Activated B cell treated with CpG ODN at 0.5 μM for 24 hours (primary cell): ENCODE measurements around the gene ZSCAN10. TPM values are rescaled to one million over a fixed set of nuclear protein-coding genes. Genes with fewer than 3 reads are reported as not detected.

Experiments used
- ATAC-seq: fragments of 200-7000 bp; cut with Tn5 transposase; one replicate; pipeline ENCODE4 v1.10.0; 2021; ENCODE audit warnings: low read depth, mild to moderate bottlenecking, moderate library complexity
- CTCF ChIA-PET: fragments of 350-600 bp; sonication (Branson Sonifier 250); formaldehyde crosslinking; loops from one replicate; lab custom pipeline; 2021; ENCODE audit warnings: antibody characterized with exemption; lab: Charles Lee
- POLR2A ChIA-PET: fragments of 350-600 bp; sonication (Branson Sonifier 250); formaldehyde crosslinking; loops from one replicate; lab custom pipeline; 2021; ENCODE audit warnings: antibody characterized with exemption; lab: Charles Lee
- DNase-seq: peaks from one replicate; pipeline ENCODE4 v3.0.0; 2022
- H3K27ac Mint-ChIP-seq: one replicate; pipeline ENCODE4 v1.8.0; 2020; ENCODE audit warnings: mixed read lengths
- H3K27me3 Mint-ChIP-seq: one replicate; pipeline ENCODE4 v1.8.0; 2021; ENCODE audit warnings: mixed read lengths
- H3K36me3 Mint-ChIP-seq: one replicate; pipeline ENCODE4 v1.8.0; 2021; ENCODE audit warnings: low read depth, mixed read lengths
- H3K4me1 Mint-ChIP-seq: one replicate; pipeline ENCODE4 v1.8.0; 2021; ENCODE audit warnings: mixed read lengths
- H3K4me3 Mint-ChIP-seq: one replicate; pipeline ENCODE4 v1.8.0; 2020; ENCODE audit warnings: mild to moderate bottlenecking, mixed read lengths
- H3K9me3 Mint-ChIP-seq: one replicate; pipeline ENCODE4 v1.8.0; 2020; ENCODE audit warnings: mixed read lengths
- CTCF ChIP-seq: fragments of 200-600 bp; IDR thresholded peaks from one replicate; pipeline ENCODE4 v1.8.0; 2022; ENCODE audit warnings: antibody characterized with exemption, mild to moderate bottlenecking
- intact Hi-C: fragments of 100-400 bp; cut with micrococcal nuclease; formaldehyde crosslinking; loops from one replicate; pipeline ENCODE4 v1.15.1; 2024
- total RNA-seq: library from RNA; stranded (reverse); gene quantifications from 2 replicates; pipeline ENCODE4 v1.2.3, GENCODE V29; 2022

Gene ZSCAN10
- total RNA-seq, 1 donor from 2014 or later: not detected

GRCh38 chr16:3044708-3045107 lies 54.4 kb downstream of the ZSCAN10 start:
- no peak for TF ChIP-seq CTCF
- ChIA-PET CTCF (interaction anchor here (0.6 to 1.6 kb wide), 2 partner anchors 11 to 85 kb away, joined by 3 to 4 read pairs; no protein-coding TSS in a partner anchor), POLR2A (interaction anchor here (0.5 to 1.9 kb wide), 3 partner anchors 10 to 25 kb away, joined by 3 to 6 read pairs (median 4); partner anchors contain the start of gene TNFRSF12A)
- peaks cover 47% of the 10 kb centered on the region for H3K27me3 Mint-ChIP-seq
- no peaks in the 10 kb centered on the region for H3K9me3 Mint-ChIP-seq
- intact Hi-C loops: no loop called here
- ATAC-seq: no peak
- H3K36me3 Mint-ChIP-seq: no peaks in the 10 kb centered on the region
- DNase-seq: no peak
- peak overlapping the region; percentile 76 for H3K4me3 Mint-ChIP-seq
- H3K4me1 Mint-ChIP-seq: peaks cover 11% of the 10 kb centered on the region
- H3K27ac Mint-ChIP-seq: no peak overlapping the region

- POLR2A ChIA-PET: interaction anchor here (0.6 to 0.7 kb wide), 2 partner anchors 8 to 222 kb away, joined by 4 read pairs; no protein-coding TSS in a partner anchor
- H3K36me3 Mint-ChIP-seq: no peaks in the 10 kb centered on the region
- no peak overlapping the region for H3K27ac Mint-ChIP-seq
- CTCF ChIA-PET: interaction anchor here (1.5 kb wide), 1 partner anchor 11 kb away, joined by 4 read pairs; no protein-coding TSS in a partner anchor
- no peaks in the 10 kb centered on the region for H3K9me3 Mint-ChIP-seq
- DNase-seq (no peak), ATAC-seq (no peak)
- H3K4me3 Mint-ChIP-seq: no peak overlapping the region
- peaks cover 11% of the 10 kb centered on the region for H3K4me1 Mint-ChIP-seq
- TF ChIP-seq CTCF: no peak
- peaks cover 54% of the 10 kb centered on the region for H3K27me3 Mint-ChIP-seq
- intact Hi-C loops: no loop called here
Observed at GRCh38 chr16:3042376-3042775, 56.7 kb downstream of the ZSCAN10 start.

GRCh38 chr16:3038896-3039295 lies 60.2 kb downstream of the ZSCAN10 start:
- Mint-ChIP-seq H3K4me1 (peaks cover 10% of the 10 kb centered on the region), H3K27ac (no peak overlapping the region), H3K36me3 (no peaks in the 10 kb centered on the region), H3K4me3 (no peak overlapping the region), H3K27me3 (peaks cover 55% of the 10 kb centered on the region), H3K9me3 (no peaks in the 10 kb centered on the region)
- ChIA-PET CTCF (interaction anchor here (1.7 kb wide), 1 partner anchor 11 kb away, joined by 5 read pairs; no protein-coding TSS in a partner anchor), POLR2A (interaction anchor here (0.6 to 1.4 kb wide), 3 partner anchors 20 to 261 kb away, joined by 3 to 4 read pairs (median 3); no protein-coding TSS in a partner anchor)
- intact Hi-C loops: no loop called here
- no peak for TF ChIP-seq CTCF
- DNase-seq: no peak
- no peak for ATAC-seq

Other genes starting within 250 kb of the ZSCAN10 start
- not detected in 2 replicates for gene PRSS22, start 241.1 kb downstream of the ZSCAN10 start, total RNA-seq
- 19.4 and 20.3 TPM in 2 replicates for gene FLYWCH2, start 216.1 kb downstream of the ZSCAN10 start, total RNA-seq
- gene FLYWCH1, start 187.4 kb downstream of the ZSCAN10 start, total RNA-seq: 53.5 and 59.9 TPM in 2 replicates
- gene KREMEN2, start 135.0 kb downstream of the ZSCAN10 start, total RNA-seq: 1.3 and 1.7 TPM in 2 replicates
- gene PAQR4, start 129.9 kb downstream of the ZSCAN10 start, total RNA-seq: 2.4 and 2.7 TPM in 2 replicates
- 3.8 and 4.3 TPM in 2 replicates for gene PKMYT1, start 118.8 kb downstream of the ZSCAN10 start, total RNA-seq
- gene CLDN9, start 86.4 kb downstream of the ZSCAN10 start, total RNA-seq: not detected in 2 replicates
- gene CLDN6, start 81.1 kb downstream of the ZSCAN10 start, total RNA-seq: not detected in 2 replicates
- gene TNFRSF12A, start 78.9 kb downstream of the ZSCAN10 start, total RNA-seq: 0.47 and 1.0 TPM in 2 replicates
- 17.7 and 20.4 TPM in 2 replicates for gene HCFC1R1, start 75.4 kb downstream of the ZSCAN10 start, total RNA-seq
- gene THOC6, start 75.3 kb downstream of the ZSCAN10 start, total RNA-seq: 45.8 and 47.1 TPM in 2 replicates
- not detected in 2 replicates for gene BICDL2, start 62.4 kb downstream of the ZSCAN10 start, total RNA-seq
- gene MMP25, start 52.7 kb downstream of the ZSCAN10 start, total RNA-seq: 0.13 and 0.34 TPM in 2 replicates
- gene IL32, start 33.7 kb downstream of the ZSCAN10 start, total RNA-seq: 3.0 and 3.4 TPM in 2 replicates
- not detected in 2 replicates for gene ZNF205, start 13.3 kb upstream of the ZSCAN10 start, total RNA-seq
- 5.6 and 5.7 TPM in 2 replicates for gene ZNF213, start 35.7 kb upstream of the ZSCAN10 start, total RNA-seq
- gene OR1F1, start 88.9 kb upstream of the ZSCAN10 start, total RNA-seq: not detected in 2 replicates
- gene ZNF200, start 135.9 kb upstream of the ZSCAN10 start, total RNA-seq: 13.6 and 15.1 TPM in 2 replicates
- gene MEFV, start 157.3 kb upstream of the ZSCAN10 start, total RNA-seq: not detected in 2 replicates
- 42.7 and 42.9 TPM in 2 replicates for gene ZNF263, start 184.2 kb upstream of the ZSCAN10 start, total RNA-seq
- 6.7 and 11.0 TPM in 2 replicates for gene TIGD7, start 206.1 kb upstream of the ZSCAN10 start, total RNA-seq
- 84.0 and 97.9 TPM in 2 replicates for gene ZNF75A, start 206.2 kb upstream of the ZSCAN10 start, total RNA-seq